ENCODE data around the gene LAT. TPM values are rescaled to one million over a fixed set of nuclear protein-coding genes. Genes with fewer than 3 reads are reported as not detected.

The LAT gene
- total and polyA plus RNA-seq, 2 of the 4 experiments (the other 2 are of a cell fraction), result 0.18 to 7.4 TPM

DNA sequence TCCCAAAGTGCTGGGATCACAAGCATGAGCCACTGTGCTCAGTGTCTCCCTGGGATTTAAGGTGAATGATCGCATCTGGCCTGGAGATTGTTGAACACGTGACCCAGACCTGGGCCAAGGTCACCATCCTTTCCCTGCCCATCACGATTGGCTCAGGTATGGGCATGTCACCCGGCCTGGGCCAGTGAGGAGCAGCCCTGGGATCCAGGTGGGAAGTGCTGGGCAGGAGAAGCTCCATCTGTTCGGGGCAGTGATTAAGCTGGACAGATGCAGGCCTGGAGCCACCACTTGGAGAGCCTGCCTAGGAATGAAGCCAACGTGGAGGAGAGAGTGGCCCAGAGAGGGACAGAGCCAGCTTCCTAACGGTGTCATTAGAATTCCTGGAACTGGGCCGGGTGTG, 6.8 kb downstream of the LAT start:
- dilution Hi-C loops (cut with HindIII; ENCODE audit: low sequenced_read_pairs, unreplicated experiment), result no loop called here
- H4K91ac ChIP-seq (ENCODE audit: insufficient read depth, low read depth, low read length), result no peak overlapping the region
- H3K23ac ChIP-seq (ENCODE audit: low read depth, low read length), result no peak overlapping the region
- H3K14ac ChIP-seq (replicated peaks; ENCODE audit: low read depth, low read length), result no peak overlapping the region
- POLR2A ChIA-PET (ENCODE audit: unreplicated experiment), result no interaction called here
- intact Hi-C loops (cut with micrococcal nuclease), result no loop called here
- H3K27me3 ChIP-seq (ENCODE audit: control insufficient read depth, insufficient read depth, low read length), result no peaks in the 10 kb centered on the region
- H4K8ac ChIP-seq (ENCODE audit: low read depth in 2 of 2, low read length in 2 of 2), result no peak overlapping the region
- no peaks in the 10 kb centered on the region for H3K4me1 ChIP-seq (ENCODE audit: control insufficient read depth, insufficient read depth, low read length)
- H3K36me3 ChIP-seq (ENCODE audit: control insufficient read depth, insufficient read depth, low read length), result peaks cover 19% of the 10 kb centered on the region
- no peak overlapping the region for H2AK5ac ChIP-seq (ENCODE audit: low read depth, low read length)
- no peak overlapping the region for H2BK15ac ChIP-seq (ENCODE audit: low read depth, low read length)
- no peak overlapping the region for H2BK20ac ChIP-seq (ENCODE audit: low read depth, low read length)
- 77% methylated on average over 6 of the region's 8 CpGs; no CpG with 5 or more reads in 1 of the 2 experiments for WGBS, 2 experiments (ENCODE audit: extremely low coverage in 2 of 2, insufficient read length in 1 of 2)
- no peak overlapping the region for H3K4me2 ChIP-seq (ENCODE audit: low read depth, low read length)
- H3K9me3 ChIP-seq (ENCODE audit: control insufficient read depth, insufficient read depth, low read length), result peaks cover 2% of the 10 kb centered on the region; the same call in 1 of the 2 replicates
- no peaks in the 10 kb centered on the region for H4K20me1 ChIP-seq (ENCODE audit: insufficient read depth, low read length)
- no peak overlapping the region; the same call in 1 of the 2 replicates for H4K5ac ChIP-seq (ENCODE audit: low read depth, low read length)
- H2BK5ac ChIP-seq (ENCODE audit: low read depth, low read length, poor library complexity, severe bottlenecking), result no peak overlapping the region
- no peaks in the 10 kb centered on the region for H3K9me1 ChIP-seq (ENCODE audit: insufficient read depth, low read length)
- H3K56ac ChIP-seq (ENCODE audit: extremely low read depth, insufficient read depth, low read length), result no peak overlapping the region
- no peak overlapping the region for H2AFZ ChIP-seq (replicated peaks; ENCODE audit: low read length, poor library complexity)
- TF ChIP-seq POLR2A (IDR thresholded peaks at IDR 0.05; ENCODE audit: low read depth, low read length) (no peak), RFX5 (IDR thresholded peaks at IDR 0.05; ENCODE audit: low read depth, low read length) (no peak), CHD1 (IDR thresholded peaks at IDR 0.05; ENCODE audit: low read depth, low read length) (no peak), CEBPB (IDR thresholded peaks at IDR 0.05; ENCODE audit: low read depth, low read length) (no peak), MXI1 (IDR thresholded peaks at IDR 0.05; ENCODE audit: borderline replicate concordance, low read depth, low read length) (no peak)
- TF ChIP-seq, protein P1, sequence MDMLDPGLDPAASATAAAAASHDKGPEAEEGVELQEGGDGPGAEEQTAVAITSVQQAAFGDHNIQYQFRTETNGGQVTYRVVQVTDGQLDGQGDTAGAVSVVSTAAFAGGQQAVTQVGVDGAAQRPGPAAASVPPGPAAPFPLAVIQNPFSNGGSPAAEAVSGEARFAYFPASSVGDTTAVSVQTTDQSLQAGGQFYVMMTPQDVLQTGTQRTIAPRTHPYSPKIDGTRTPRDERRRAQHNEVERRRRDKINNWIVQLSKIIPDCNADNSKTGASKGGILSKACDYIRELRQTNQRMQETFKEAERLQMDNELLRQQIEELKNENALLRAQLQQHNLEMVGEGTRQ (IDR thresholded peaks at IDR 0.05; ENCODE audit: low read depth, low read length), result no peak
- TF ChIP-seq, protein P2, sequence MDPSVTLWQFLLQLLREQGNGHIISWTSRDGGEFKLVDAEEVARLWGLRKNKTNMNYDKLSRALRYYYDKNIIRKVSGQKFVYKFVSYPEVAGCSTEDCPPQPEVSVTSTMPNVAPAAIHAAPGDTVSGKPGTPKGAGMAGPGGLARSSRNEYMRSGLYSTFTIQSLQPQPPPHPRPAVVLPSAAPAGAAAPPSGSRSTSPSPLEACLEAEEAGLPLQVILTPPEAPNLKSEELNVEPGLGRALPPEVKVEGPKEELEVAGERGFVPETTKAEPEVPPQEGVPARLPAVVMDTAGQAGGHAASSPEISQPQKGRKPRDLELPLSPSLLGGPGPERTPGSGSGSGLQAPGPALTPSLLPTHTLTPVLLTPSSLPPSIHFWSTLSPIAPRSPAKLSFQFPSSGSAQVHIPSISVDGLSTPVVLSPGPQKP (IDR thresholded peaks at IDR 0.05; ENCODE audit: borderline replicate concordance, low read depth, low read length), result no peak
- in situ Hi-C loops (cut with MboI; ENCODE audit: low sequenced_read_pairs), result no loop called here
- no peaks in the 10 kb centered on the region for H3K79me1 ChIP-seq (ENCODE audit: low read depth in 1 of 2, low read length in 2 of 2)
- no peak overlapping the region for H3K18ac ChIP-seq (ENCODE audit: low read depth, low read length)
- H2AK9ac ChIP-seq (replicated peaks; ENCODE audit: low read depth, low read length, poor library complexity), result no peak overlapping the region
- no peak overlapping the region for H3K27ac ChIP-seq (ENCODE audit: insufficient read depth, low read length)
- no peak for DNase-seq
- no peak for ATAC-seq (ENCODE audit: low read depth)
- no peak overlapping the region for H3K4me3 ChIP-seq (ENCODE audit: insufficient read depth, low read depth, low read length)
- no peak overlapping the region for H3K9ac ChIP-seq (ENCODE audit: low read depth, low read length)
- BruUV-seq (replicated peaks), result no TSS peak
- no peak overlapping the region for H2BK120ac ChIP-seq (ENCODE audit: low read depth, low read length)
- no peak overlapping the region for H3K4ac ChIP-seq (ENCODE audit: low read depth, low read length)
- CTCF ChIA-PET, result no interaction called here
